T-cell (primary cell): ENCODE measurements around the gene MTHFR. TPM values are rescaled to one million over a fixed set of nuclear protein-coding genes. Genes with fewer than 3 reads are reported as not detected.

Source experiments
- ATAC-seq, 4 experiments: fragments of 200-7000 bp in 3 of 4; fragments of 150-1000 bp in 1 of 4; cut with Tn5 transposase; replicated peaks in 1 of 4; 1 replicate in 3 of 4; 2 replicates in 1 of 4; pipeline ENCODE4 v1.10.0; 2021; ENCODE audit warnings: moderate library complexity in 3 of 4, mild to moderate bottlenecking in 2 of 4, moderate number of reproducible peaks in 1 of 4
- CTCF ChIA-PET, 2 donors: fragments of 300-600 bp; sonication (Branson Sonifier 250); formaldehyde crosslinking; loops; one replicate each; lab custom pipeline; 2022; ENCODE audit warnings: antibody characterized with exemption in 2 of 2; lab: Charles Lee
- POLR2A ChIA-PET, 2 donors: fragments of 300-600 bp; sonication (Branson Sonifier 250); formaldehyde crosslinking; loops; one replicate each; lab custom pipeline; 2022; ENCODE audit warnings: antibody characterized with exemption in 2 of 2; lab: Charles Lee
- DNase-seq, 35 experiments: peaks; one replicate each; pipeline versions ENCODE4 v3.0.0 to v3.0.0-alpha.2; 2013 to 2023
- H3K27ac ChIP-seq: one replicate; pipeline ENCODE4 v1.5.1; 2013; ENCODE audit warnings: low read length
- H3K27me3 ChIP-seq, 2 experiments: replicated peaks in 1 of 2; 1 replicate in 1 of 2; 2 replicates in 1 of 2; pipeline versions ENCODE4 v1.6.1 to v1.7.0; 2013; ENCODE audit warnings: low read length in 1 of 2, mixed read lengths in 1 of 2; ENCODE audit not compliant: control insufficient read depth in 2 of 2, insufficient read depth in 2 of 2; ENCODE audit errors: extremely low read depth in 1 of 2
- H3K36me3 ChIP-seq, 2 donors: 1 replicate in 1 of 2; 2 replicates in 1 of 2; pipeline versions ENCODE4 v1.6.1 to v1.7.0; 2013; ENCODE audit warnings: low read length in 1 of 2; ENCODE audit not compliant: control insufficient read depth in 2 of 2, insufficient read depth in 1 of 2; ENCODE audit errors: extremely low read depth in 1 of 2
- H3K4me1 ChIP-seq, 2 experiments: 1 replicate in 1 of 2; 2 replicates in 1 of 2; pipeline versions ENCODE4 v1.6.1 to v1.7.0; 2013; ENCODE audit warnings: low read length in 2 of 2, mixed read lengths in 1 of 2; ENCODE audit not compliant: insufficient read depth in 2 of 2, control insufficient read depth in 1 of 2; ENCODE audit errors: extremely low read depth in 1 of 2
- H3K4me3 ChIP-seq, 2 donors: 1 replicate in 1 of 2; 2 replicates in 1 of 2; pipeline versions ENCODE4 v1.5.1 to v1.7.0; 2013; ENCODE audit warnings: mild to moderate bottlenecking in 2 of 2, low read length in 1 of 2, moderate library complexity in 1 of 2; ENCODE audit not compliant: control insufficient read depth in 1 of 2; ENCODE audit errors: extremely low read depth in 1 of 2
- H3K9me3 ChIP-seq: 2 replicates; pipeline ENCODE4 v1.7.0; 2013
- H3K27ac Mint-ChIP-seq, 2 donors: one replicate each; pipeline ENCODE4 v1.8.0; 2020 to 2021; ENCODE audit warnings: mild to moderate bottlenecking in 2 of 2, mixed read lengths in 2 of 2
- H3K27me3 Mint-ChIP-seq, 2 donors: one replicate each; pipeline ENCODE4 v1.8.0; 2021 to 2022; ENCODE audit warnings: mixed read lengths in 2 of 2
- H3K36me3 Mint-ChIP-seq: one replicate; pipeline ENCODE4 v1.8.0; 2021; ENCODE audit warnings: mixed read lengths
- H3K4me1 Mint-ChIP-seq, 3 donors: one replicate each; pipeline ENCODE4 v1.8.0; 2020 to 2022; ENCODE audit warnings: mixed read lengths in 3 of 3, mild to moderate bottlenecking in 1 of 3
- H3K4me3 Mint-ChIP-seq, 3 donors: one replicate each; pipeline ENCODE4 v1.8.0; 2020 to 2022; ENCODE audit warnings: mild to moderate bottlenecking in 3 of 3, mixed read lengths in 3 of 3, moderate library complexity in 3 of 3
- H3K9me3 Mint-ChIP-seq, 3 donors: one replicate each; pipeline ENCODE4 v1.8.0; 2020 to 2022; ENCODE audit warnings: mixed read lengths in 3 of 3
- WGBS: methylation state at CpG from one replicate; pipeline ENCODE4 v1.1.5; 2013; ENCODE audit warnings: missing lambda C conversion rate; ENCODE audit not compliant: insufficient coverage; 5-methylcytosine and 5-hydroxymethylcytosine counted together
- total RNA-seq, 35 experiments: library from RNA in 6 of 35; stranded (reverse) in 6 of 35; fragments of 120-200 nt in 1 of 35; gene quantifications; one replicate each; pipeline versions ENCODE4 v1.2.1 to v1.2.4 and lab custom pipeline; 2013 to 2026

MTHFR gene
- total RNA-seq, 5 donors from 2014 or later (not counting 1 experiment from before 2014, with no cell fraction given), result 40.2 to 62.2 (median 48.2) TPM

DNA sequence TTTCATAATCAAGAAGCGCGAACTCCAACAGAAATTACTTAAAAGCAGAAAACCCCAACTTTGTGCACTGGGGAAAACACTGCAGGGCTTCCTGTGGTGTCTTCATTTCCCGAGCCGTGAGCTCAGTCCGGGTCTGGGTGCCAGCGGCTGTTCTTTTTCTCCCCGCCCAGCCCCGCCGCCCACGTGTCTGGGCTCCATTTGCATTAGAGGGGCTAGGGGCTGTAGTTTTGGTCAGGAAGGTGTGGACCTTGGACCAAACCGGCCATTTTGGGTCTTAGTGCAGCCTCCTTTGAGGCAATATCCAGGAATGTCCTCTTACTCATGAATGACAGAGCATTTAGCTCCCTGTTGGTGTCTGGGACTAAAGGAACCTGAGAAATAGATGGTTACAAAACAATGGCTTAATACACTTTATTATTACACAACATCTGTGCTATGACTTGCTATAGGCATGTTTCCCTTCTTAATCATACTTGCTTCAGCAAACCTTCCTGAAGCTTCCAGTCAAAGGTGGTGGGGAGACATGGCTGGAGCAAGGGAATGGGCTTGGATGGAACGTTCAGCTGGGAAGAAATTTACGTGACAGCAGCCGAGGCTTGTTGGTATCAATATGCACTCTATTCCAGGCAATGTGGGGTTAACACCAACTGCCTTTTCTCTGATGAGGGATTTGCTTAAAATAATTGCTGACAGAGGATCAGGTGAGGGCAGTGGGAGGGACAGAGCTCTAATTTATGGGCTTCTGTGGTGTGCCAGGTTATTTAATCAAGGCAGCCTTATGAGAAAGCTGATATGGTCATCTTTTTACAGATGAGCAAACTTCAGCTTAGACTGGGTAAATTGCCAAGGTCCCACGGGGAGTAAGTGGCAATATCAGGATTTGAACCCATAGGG, 68.8 kb downstream of the MTHFR start:
- H3K36me3 Mint-ChIP-seq, result no peaks in the 10 kb centered on the region
- Histone ChIP-seq H3K4me3 (peak overlapping the region; percentile 92 to 93), H3K36me3 (no peaks in the 10 kb centered on the region), H3K27ac (peak overlapping the region; percentile 66), H3K27me3 (no peaks in the 10 kb centered on the region), H3K4me1 (peaks cover 33 to 74% of the 10 kb centered on the region in 2 experiments), H3K9me3 (no peaks in the 10 kb centered on the region)
- CTCF ChIA-PET, result interaction anchor here in 1 of 2 donors (1.4 to 3.0 kb wide), 4 partner anchors 18 to 700 kb away, joined by 3 to 25 read pairs (median 7); partner anchors contain the start of gene FBXO6
- peak in 32 of 35 experiments; percentile 6 to 72 (median 38) for DNase-seq
- H3K4me1 Mint-ChIP-seq, result peaks cover 66 to 76% (median 70%) of the 10 kb centered on the region in 3 donors
- no peaks in the 10 kb centered on the region for H3K9me3 Mint-ChIP-seq
- POLR2A ChIA-PET, result no interaction called here
- peak overlapping the region; percentile 63 to 79 for H3K27ac Mint-ChIP-seq
- H3K27me3 Mint-ChIP-seq, result no peaks in the 10 kb centered on the region
- peak; percentile 57 to 74 (median 63) for ATAC-seq
- 89% methylated on average over 4 of the region's 15 CpGs for WGBS
- H3K4me3 Mint-ChIP-seq, result peak overlapping the region; percentile 90 to 93 (median 92)

DNA sequence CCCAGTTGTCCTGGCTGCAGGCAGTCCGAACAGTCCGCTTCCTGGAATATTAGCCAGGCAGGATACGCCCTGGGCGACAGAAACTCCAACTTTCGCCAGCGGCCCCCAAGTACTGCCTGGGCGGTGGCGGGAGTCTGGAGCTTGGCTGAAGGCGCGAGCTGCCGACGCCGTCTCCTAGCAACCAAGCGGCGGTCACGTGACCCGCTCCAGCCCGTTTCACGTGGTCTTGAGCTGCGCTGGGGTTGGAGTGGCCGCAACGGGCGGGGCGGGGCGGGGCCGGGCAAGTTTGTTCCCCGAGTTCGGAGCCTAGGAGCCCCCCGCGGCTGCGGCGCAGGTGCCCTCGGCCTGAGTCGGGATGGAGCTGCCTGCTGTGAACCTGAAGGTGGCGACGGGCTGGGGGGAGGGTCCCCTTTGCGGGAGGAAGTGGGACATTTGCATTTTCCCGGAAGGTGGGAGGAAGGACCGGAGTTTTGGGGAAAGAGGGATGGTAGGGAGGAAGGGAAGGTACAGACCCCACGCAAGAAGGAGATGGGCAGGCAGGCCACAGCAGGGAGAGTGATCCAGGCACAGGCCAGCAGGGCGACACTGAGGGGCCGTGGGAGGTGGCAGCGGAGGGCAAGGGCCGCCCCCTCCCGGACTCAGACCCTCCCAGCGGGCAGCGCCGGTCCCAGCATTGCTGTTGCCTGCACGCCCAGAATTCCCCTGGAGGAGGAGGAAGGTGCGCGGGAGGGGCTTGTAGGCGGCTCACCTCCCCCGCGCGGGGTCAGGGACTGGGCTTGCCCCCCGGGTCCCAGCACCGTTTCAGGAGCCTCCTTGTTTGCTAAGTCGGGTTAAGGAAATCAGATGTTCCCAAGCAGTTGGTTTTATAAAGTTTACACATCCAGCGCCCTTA, 69.7 kb downstream of the MTHFR start, which contains the start of gene AGTRAP:
AGTRAP (plus strand) TSS at position 283 of the 892 bp plus-strand sequence; CDS start at position 356, 73 bp downstream.
- ATAC-seq, result peak; percentile 72 to 80 (median 76)

More for the DNA sequence above, 69.7 kb downstream of the MTHFR start, which contains the start of gene AGTRAP:
- ChIA-PET POLR2A (no interaction called here), CTCF (interaction anchor here (0.6 to 3.0 kb wide), 5 partner anchors 17 to 1785 kb away, joined by 3 to 25 read pairs (median 6); partner anchors contain the start of gene FBXO6 (in 1 of the 2))
- H3K9me3 ChIP-seq, result no peaks in the 10 kb centered on the region
- peak within 1 kb of the TSS; percentile 66 for H3K27ac ChIP-seq
- DNase-seq, result peak; percentile 65 to 93 (median 79)
- Mint-ChIP-seq H3K9me3 (no peaks in the 10 kb centered on the region), H3K4me1 (peaks cover 66 to 76% (median 70%) of the 10 kb centered on the region in 3 donors), H3K27me3 (no peaks in the 10 kb centered on the region), H3K4me3 (peak within 1 kb of the TSS; percentile 90 to 93 (median 92)), H3K27ac (peak within 1 kb of the TSS; percentile 82 to 83), H3K36me3 (no peaks in the 10 kb centered on the region)
- H3K36me3 ChIP-seq, result no peaks in the 10 kb centered on the region
- no peaks in the 10 kb centered on the region for H3K27me3 ChIP-seq
- H3K4me1 ChIP-seq, result peaks cover 34 to 73% of the 10 kb centered on the region in 2 experiments
- peak within 1 kb of the TSS; percentile 92 to 93 for H3K4me3 ChIP-seq
- WGBS, result 5% methylated on average over 52 of the region's 59 CpGs

Other genes with a start within 250 kb of the MTHFR start
- gene FBXO2, start 151.5 kb downstream of the MTHFR start, total RNA-seq, result 1 to 10 TPM; 4.7 to 8.4 (median 6.3) TPM
- 10 to 100 TPM; 46.7 to 64.5 (median 54.3) TPM for gene FBXO44, start 151.1 kb downstream of the MTHFR start, total RNA-seq
- 1 to 10 TPM; 2.6 to 7.8 (median 6.0) TPM for gene FBXO6, start 141.8 kb downstream of the MTHFR start, total RNA-seq
- gene MAD2L2, start 124.8 kb downstream of the MTHFR start, total RNA-seq, result 10 to 100 TPM; 22.4 to 28.5 (median 24.0) TPM
- 1 to 10 TPM in 1 of 5 donors, under 1 TPM in 4; 0.18 to 2.0 (median 0.23) TPM for gene DRAXIN, start 114.3 kb downstream of the MTHFR start, total RNA-seq
- 10 to 100 TPM; 15.8 to 30.4 (median 19.5) TPM for gene AGTRAP, start 69.8 kb downstream of the MTHFR start, total RNA-seq
- gene C1orf167, start 43.8 kb downstream of the MTHFR start, total RNA-seq, result not detected
- gene CLCN6, start 227 bp upstream of the MTHFR start, total RNA-seq, result 10 to 100 TPM; 17.3 to 23.0 (median 21.3) TPM
- gene NPPA, start 41.8 kb upstream of the MTHFR start, total RNA-seq, result not detected
- gene NPPB, start 53.0 kb upstream of the MTHFR start, total RNA-seq, result not detected
- gene KIAA2013, start 120.5 kb upstream of the MTHFR start, total RNA-seq, result 10 to 100 TPM; 15.9 to 40.0 (median 35.4) TPM
- gene PLOD1, start 128.8 kb upstream of the MTHFR start, total RNA-seq, result 1 to 10 TPM; 2.6 to 6.9 (median 4.6) TPM
- 10 to 100 TPM; 38.0 to 47.0 (median 40.7) TPM for gene MFN2, start 174.5 kb upstream of the MTHFR start, total RNA-seq
- gene MIIP, start 213.5 kb upstream of the MTHFR start, total RNA-seq, result 10 to 100 TPM; 26.5 to 51.3 (median 43.4) TPM